ENCODE measurements around the gene C9orf153. TPM values are rescaled to one million over a fixed set of nuclear protein-coding genes. Genes with fewer than 3 reads are reported as not detected.

The C9orf153 gene
- total RNA-seq, 1 donor from 2014 or later, result not detected

DNA sequence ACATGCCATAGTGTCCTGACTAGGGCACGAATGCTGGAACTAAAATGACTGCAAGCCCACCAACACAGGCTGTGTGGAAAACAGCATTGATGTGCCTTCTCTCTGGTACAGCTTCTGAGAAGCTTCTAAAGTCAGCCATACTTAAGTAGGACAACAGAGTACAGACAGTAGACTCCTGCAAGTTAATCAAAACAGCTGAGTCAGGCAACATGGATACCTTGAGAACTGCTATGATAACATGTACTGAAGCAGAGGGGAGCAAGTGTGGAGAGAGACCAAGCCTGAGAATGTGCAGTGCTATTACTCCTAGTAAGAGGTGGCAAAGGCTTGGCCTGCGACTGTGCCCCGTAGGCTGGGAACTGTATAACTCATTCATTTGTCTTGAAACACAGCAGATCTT, 20.4 kb upstream of the C9orf153 start:
- no peak overlapping the region for H3K27ac ChIP-seq
- H3K4me3 ChIP-seq, result no peak overlapping the region
- no peak for DNase-seq (ENCODE audit: low spot score in 2 of 2)
- intact Hi-C loops (cut with DNase I), result loop anchor here (5.0 kb wide), 4 partner anchors 442 to 1432 kb away; partner anchors contain the start of gene AGTPBP1
- no peaks in the 10 kb centered on the region for H3K36me3 ChIP-seq
- H3K4me1 ChIP-seq, result peaks cover 0 to 15% of the 10 kb centered on the region in 2 donors
- H3K27me3 ChIP-seq, result no peaks in the 10 kb centered on the region
- no peaks in the 10 kb centered on the region for H3K9me3 ChIP-seq
- TF ChIP-seq, protein P1, sequence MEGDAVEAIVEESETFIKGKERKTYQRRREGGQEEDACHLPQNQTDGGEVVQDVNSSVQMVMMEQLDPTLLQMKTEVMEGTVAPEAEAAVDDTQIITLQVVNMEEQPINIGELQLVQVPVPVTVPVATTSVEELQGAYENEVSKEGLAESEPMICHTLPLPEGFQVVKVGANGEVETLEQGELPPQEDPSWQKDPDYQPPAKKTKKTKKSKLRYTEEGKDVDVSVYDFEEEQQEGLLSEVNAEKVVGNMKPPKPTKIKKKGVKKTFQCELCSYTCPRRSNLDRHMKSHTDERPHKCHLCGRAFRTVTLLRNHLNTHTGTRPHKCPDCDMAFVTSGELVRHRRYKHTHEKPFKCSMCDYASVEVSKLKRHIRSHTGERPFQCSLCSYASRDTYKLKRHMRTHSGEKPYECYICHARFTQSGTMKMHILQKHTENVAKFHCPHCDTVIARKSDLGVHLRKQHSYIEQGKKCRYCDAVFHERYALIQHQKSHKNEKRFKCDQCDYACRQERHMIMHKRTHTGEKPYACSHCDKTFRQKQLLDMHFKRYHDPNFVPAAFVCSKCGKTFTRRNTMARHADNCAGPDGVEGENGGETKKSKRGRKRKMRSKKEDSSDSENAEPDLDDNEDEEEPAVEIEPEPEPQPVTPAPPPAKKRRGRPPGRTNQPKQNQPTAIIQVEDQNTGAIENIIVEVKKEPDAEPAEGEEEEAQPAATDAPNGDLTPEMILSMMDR (IDR thresholded peaks at IDR 0.05), result no peak

DNA sequence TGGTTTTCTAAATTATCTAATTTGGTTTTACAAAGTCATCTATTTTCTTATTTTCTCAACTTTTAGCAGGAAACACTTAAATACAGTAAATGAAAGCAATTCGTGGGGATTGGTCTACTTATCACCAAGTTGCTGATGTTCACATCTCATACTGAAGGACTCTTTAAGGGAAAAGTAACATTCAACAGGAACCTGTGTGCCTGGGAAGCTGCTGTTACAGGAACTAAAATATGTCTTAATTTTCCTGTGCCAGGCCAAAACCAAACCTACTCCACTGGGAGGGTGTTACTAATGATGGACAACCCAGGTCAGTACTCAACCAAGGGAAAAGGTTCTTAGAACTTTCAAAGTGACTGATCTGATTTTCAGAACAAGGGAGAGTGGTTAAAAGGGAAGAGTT, 17.6 kb upstream of the C9orf153 start:
- TF ChIP-seq, protein P1 (IDR thresholded peaks at IDR 0.05), result no peak
- intact Hi-C loops (cut with DNase I), result loop anchor here (5.0 kb wide), 1 partner anchor 460 kb away; no protein-coding TSS in a partner anchor
- no peak for DNase-seq (ENCODE audit: low spot score in 2 of 2)
- H3K4me3 ChIP-seq, result no peak overlapping the region
- H3K27ac ChIP-seq, result no peak overlapping the region
- H3K36me3 ChIP-seq, result peaks cover 15 to 20% of the 10 kb centered on the region in 2 donors
- no peaks in the 10 kb centered on the region for H3K9me3 ChIP-seq
- no peaks in the 10 kb centered on the region for H3K27me3 ChIP-seq
- H3K4me1 ChIP-seq, result peaks cover 0 to 15% of the 10 kb centered on the region in 2 donors

DNA sequence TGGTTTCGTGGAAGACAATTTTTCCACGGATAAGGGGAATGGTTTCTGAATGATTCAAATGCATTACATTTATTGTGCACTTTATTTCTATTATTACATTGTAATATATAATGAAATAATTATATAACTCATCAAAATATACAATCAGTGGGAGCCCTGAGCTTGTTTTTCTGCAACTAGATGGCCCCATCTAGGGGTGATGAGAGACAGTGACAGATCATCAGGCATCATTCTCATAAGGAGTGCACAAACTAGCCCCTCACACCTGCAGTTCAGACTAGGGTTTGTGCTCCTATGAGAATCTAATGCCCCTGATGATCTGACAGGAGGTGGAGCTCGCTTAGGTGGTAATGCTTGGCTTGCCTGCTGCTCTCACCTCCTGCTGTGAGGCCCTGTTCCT, 16.5 kb upstream of the C9orf153 start:
- H3K4me3 ChIP-seq, result no peak overlapping the region
- no peaks in the 10 kb centered on the region for H3K27me3 ChIP-seq
- peaks cover 0 to 11% of the 10 kb centered on the region in 2 donors for H3K4me1 ChIP-seq
- H3K27ac ChIP-seq, result no peak overlapping the region
- H3K9me3 ChIP-seq, result no peaks in the 10 kb centered on the region
- intact Hi-C loops (cut with DNase I), result loop anchor here (5.0 kb wide), 1 partner anchor 459 kb away; no protein-coding TSS in a partner anchor
- peaks cover 24 to 29% of the 10 kb centered on the region in 2 donors for H3K36me3 ChIP-seq
- no peak for DNase-seq (ENCODE audit: low spot score in 2 of 2)
- TF ChIP-seq, protein P1 (IDR thresholded peaks at IDR 0.05), result no peak

DNA sequence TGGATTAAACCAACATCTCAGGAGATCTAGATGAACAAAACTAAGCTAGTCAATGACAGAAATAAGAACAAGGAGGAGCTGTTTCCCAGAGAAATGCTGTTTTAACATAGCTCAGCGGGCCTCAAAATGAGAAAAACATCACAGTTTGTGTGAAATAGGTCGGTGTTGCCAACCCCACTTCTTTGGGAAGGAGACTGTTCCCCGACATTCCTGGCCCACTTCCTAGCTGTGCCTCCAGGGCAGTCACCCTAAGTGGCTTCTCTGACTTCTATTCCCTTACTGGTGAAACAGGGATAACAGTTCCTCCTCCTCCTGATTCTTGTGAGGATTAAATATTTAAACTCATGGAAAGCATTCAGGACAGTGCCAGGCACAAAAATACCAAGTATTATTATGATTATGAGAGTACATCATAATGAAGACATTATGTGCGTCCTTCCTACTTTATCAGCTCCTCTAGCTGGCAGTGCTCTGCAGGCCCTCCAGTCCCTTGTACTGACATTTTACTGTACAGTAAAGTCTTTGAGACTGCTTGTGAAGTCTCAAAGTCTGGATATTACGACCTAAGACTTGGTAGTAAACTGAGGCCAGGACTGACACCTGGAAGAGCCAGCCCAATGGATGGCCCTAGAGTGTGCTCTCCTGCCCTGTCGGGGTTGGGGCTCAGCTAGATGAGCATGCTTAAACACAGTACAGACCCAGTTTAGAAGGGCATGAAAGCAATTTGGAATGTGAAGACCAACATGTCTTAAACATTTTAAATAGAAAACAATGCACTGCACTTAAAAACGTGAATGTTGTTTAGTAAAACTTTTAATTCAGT, 15.6 kb upstream of the C9orf153 start:
- Histone ChIP-seq H3K4me1 (peaks cover 0 to 4% of the 10 kb centered on the region in 2 donors), H3K9me3 (no peaks in the 10 kb centered on the region), H3K27me3 (no peaks in the 10 kb centered on the region), H3K27ac (no peak overlapping the region), H3K36me3 (peaks cover 25 to 31% of the 10 kb centered on the region in 2 donors), H3K4me3 (no peak overlapping the region)
- TF ChIP-seq, protein P1 (IDR thresholded peaks at IDR 0.05), result no peak
- intact Hi-C loops (cut with DNase I), result loop anchor here (5.0 kb wide), 1 partner anchor 458 kb away; no protein-coding TSS in a partner anchor
- DNase-seq (ENCODE audit: low spot score in 2 of 2), result no peak

DNA sequence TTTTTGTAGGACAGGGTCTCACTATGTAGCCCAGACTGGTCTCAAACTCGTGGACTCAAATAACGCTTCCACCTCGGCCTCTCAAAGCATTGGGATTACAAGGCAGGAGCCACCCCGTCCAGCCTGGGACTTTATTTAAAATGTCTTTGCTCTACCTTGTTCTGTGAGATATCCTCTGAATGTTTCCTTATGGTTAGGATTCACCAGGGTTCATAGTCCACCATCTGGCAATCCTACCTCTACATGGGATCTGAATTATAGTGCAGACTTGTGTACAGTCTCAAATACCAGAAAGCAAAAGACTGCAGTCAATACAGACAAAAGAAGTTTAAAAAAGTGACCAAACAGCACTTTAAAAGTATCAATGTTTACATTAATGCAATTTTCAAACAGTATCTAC, 12.8 kb upstream of the C9orf153 start:
- no peak for DNase-seq (ENCODE audit: low spot score in 2 of 2)
- Histone ChIP-seq H3K4me1 (no peaks in the 10 kb centered on the region), H3K27me3 (no peaks in the 10 kb centered on the region), H3K27ac (no peak overlapping the region), H3K4me3 (no peak overlapping the region), H3K36me3 (peaks cover 25 to 34% of the 10 kb centered on the region in 2 donors), H3K9me3 (no peaks in the 10 kb centered on the region)
- intact Hi-C loops (cut with DNase I), result no loop called here
- TF ChIP-seq, protein P1 (IDR thresholded peaks at IDR 0.05), result no peak
